Bone marrow (tissue), 2 donors: ENCODE results near the gene HSBP1.
A peak's percentile ranks its signal among the peaks of the same experiment; 100 is the strongest.

Experiments used
- DNase-seq, 2 donors: peaks; one replicate each; lab custom pipeline; 2025; lab: John Stamatoyannopoulos, UW

The HSBP1 gene

DNA sequence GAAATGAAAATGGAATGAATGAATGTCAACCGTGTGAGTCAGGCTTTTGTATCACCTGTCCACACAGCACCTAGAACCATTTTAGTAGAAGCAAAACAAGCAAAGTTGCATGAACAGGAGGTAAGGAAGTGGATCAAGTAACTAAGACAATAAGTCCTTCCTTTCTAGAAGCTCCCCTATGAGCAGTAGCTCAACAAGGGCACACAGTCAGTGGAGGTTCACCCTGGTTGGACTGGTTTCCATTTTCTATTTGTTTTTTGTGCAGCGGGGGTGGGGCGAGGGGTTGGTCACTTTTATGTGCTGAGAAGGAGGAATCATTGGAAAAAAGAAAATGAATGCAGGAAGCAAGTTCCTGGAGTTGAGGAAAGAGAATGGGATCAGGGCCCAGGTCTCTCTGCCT lies 4.0 kb upstream of the HSBP1 start:
- DNase-seq, result no peak

DNA sequence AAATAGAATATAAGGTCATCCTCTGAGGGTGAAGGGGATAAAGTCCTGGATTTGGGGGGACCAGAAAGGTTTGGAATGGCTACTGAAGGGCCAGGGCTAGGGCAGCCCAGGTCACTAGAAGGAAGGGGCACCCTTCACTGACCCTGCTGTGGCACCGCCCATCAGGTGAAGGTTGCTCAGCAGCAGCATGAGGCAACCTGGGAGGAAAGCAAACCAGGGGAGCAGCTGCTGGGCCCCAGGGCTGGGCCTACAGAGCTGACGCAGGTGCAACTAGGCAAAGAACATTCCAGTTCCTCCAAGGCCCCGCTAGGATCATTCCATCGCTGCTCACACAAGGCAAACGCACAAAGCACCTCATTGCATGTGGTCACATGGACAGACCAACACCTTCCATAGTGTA lies 3.4 kb upstream of the HSBP1 start:
- no peak for DNase-seq

DNA sequence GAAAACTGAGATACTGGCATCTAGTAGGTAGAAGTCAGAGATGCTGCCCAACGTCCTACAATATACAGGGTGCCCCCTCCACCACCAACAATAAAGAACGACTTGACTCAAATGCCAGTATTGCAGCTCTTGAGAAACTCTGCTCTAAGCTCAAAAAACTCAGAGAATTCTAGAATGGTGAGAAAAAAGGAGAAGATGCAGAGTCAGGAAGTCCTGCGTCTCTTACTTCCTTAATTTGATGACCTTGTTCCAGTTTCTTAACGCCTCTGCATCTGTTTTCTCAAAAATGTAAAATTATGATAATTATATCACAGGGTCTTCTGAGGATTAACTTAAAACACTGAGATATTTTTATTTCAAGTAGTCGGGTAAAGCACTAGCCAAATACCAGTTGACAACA lies 1.7 kb upstream of the HSBP1 start:
- peak in 1 of 2 donors; percentile 70 for DNase-seq

DNA sequence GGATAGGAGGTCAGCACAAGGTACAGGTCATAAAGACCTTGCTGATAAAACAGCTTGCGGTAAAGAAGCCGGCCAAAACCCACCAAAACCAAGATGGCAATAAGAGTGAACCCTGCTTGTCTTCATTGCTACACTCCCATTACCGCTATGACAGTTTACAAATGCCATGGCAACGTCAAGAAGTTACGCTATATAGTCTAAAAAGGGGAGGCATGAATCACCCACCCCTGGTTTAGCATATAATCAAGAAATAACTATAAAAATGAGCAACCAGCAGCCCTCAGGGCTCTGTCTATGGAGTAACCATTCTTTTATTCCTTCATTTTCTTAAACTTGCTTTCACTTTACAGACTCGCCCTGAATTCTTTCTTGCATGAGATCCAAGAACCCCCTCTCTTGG lies 1.0 kb upstream of the HSBP1 start:
- DNase-seq, result no peak

DNA sequence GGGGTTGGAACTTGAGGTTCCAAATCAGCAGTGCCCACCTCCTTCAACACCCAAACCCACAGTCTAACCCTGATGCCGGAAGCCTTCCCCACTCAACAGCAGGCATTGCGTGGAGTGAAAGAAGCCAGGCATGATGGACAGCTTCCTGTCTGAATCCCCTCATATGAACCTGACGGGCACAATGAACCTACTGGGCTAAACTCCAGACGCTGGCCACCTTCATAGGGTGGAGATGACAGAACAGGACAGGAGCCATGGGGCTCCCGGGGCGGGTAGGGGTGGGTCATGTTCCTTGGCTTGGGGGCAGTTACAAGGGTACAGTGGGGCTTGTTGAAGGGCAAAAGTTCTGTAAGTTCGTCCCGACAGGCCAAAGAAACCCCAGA lies 460 bp upstream of the HSBP1 start:
- DNase-seq, result no peak

DNA sequence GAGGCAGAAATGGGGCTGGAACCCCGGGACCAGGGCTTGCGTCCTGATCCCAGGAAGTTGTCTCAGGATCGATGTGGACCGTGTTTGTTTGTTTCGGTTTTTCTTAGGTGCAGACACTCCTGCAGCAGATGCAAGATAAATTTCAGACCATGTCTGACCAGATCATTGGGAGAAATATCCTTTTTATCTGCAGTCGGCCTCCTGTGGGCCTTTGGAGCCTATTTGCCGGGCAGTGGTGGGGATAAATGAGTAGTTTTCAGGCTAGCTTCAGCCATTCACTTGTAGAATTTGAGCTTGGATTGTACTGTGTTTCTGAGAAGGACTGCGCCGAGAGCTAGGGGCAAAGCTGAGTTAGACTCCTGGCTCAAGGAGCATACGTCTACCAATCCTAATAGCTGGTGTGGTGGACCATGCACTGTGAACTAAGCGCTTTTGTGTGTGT lies 816 bp downstream of the HSBP1 start:
- DNase-seq, result no peak

DNA sequence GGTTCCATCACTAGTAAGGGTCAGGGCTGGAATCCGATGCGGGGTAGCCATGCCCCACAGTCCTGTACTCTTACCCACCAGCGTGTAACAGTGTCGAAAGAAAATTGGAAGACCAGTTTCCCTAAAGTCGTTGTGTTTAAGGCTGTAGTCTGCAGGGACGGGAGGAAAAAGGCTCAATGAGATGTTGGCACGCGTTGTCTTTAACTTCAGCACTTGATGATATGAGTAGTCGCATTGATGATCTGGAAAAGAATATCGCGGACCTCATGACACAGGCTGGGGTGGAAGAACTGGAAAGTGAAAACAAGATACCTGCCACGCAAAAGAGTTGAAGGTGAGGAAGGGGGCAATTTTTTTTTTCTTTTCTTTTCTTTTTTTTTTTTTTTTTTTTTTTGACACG lies 1.3 kb downstream of the HSBP1 start:
- no peak for DNase-seq

DNA sequence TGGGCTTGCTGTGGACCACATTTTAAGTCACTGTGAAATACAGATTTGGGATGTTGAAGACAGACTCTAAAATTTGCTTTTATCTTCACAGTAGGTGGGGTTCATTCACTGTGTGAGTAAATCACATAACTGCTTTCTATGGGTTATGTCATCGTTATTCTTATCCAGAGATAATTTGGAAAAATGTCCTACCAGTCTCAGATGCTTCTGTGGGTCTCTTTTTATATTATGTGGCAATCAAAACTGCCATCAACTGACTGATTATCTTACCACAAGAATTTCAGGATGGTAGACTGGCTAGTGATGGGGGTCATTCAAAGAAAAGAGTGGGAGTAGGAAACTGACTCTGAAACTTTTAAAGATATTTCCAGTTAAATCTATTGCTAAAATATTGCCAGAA lies 3.1 kb downstream of the HSBP1 start:
- DNase-seq, result no peak

DNA sequence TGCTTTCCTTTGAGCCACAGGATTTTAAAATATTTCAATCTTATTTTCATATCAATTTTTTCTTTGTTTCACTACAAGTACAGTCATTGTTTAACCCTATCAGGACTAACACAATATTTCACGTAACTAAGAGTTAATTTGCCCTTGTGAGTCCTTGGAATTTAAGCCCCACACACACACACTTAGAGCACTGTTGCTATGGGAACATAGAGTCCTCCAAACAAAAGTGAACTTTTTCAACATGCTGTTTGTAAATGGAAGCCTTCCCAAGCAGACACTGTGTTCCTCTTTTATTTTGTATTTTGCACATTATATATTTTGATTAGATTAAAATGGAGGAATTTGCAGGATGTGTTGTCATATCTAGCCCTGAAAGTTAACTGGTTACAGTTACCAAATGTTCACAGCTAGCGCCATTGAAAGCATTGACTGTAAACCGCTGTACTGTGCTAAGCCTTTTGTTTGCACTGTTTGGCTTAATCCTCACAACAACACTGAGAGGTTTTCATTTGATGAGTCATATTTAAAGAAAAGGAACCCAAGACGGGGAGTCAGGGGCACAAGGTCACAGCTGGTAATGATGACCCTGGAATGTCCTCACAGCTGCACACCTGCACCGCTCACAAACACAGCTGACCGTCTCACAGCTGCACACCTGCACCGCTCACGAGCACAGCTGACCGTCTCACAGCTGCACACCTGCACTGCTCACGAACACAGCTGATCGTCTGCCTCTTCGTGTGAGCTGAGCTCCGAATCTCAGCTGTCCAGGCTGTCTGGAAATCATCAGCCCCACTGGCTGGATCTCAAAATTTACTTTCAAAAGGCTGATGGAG lies 6.3 kb downstream of the HSBP1 start:
- peak in 1 of 2 donors; percentile 22 for DNase-seq

DNA sequence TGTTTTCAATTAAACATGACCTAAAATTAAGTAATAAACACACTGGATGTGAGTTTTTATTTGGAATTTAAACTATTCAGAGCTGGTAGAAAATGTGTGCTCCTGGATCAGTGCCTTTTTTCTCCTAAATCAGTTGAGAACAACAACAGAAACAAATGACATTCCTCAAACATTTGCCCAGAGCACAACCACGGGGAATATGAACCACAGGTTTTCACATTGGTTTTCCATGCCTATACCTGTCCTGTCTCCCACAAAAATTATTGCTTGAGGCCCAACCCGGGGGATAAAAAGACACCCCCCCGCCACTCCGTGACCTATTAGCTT lies 6.8 kb downstream of the HSBP1 start:
- DNase-seq, result no peak

DNA sequence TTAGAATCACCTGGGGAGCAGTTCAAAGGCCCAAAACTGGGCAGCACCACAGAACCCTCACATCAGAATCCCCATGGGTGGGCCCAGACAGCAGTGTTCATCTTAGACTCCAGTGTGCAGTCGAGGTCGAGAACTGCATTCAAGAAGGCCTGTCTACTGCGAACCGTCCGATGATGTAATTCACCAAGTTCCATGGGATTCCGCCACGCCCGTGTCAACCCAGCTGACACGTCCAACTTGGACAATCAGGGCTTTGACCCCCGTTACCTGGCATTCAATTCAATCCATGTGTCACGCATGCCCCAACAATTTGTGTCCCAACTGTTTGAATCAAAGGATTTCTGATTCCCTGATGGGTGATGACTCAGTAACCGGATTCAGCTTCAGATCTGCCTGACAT lies 9.2 kb downstream of the HSBP1 start:
- no peak for DNase-seq

DNA sequence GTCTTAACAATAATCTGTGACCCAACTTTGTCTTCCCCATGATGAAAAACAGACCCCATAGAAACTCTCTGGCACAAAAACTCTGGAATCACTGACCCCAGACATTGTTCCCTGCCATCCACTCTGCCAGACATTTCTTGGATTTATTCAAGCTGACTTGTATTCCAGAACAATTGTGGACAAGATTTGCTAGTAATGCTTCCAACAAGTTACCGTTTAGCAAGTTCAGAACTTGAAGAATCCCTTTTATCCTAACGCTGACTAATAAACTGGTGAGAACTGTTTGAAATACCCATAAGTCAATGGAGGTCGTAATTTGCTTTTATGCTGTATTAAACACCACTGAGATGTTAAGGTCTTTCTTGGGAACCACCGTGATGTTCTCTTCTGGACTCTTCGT lies 10.5 kb downstream of the HSBP1 start:
- no peak for DNase-seq

DNA sequence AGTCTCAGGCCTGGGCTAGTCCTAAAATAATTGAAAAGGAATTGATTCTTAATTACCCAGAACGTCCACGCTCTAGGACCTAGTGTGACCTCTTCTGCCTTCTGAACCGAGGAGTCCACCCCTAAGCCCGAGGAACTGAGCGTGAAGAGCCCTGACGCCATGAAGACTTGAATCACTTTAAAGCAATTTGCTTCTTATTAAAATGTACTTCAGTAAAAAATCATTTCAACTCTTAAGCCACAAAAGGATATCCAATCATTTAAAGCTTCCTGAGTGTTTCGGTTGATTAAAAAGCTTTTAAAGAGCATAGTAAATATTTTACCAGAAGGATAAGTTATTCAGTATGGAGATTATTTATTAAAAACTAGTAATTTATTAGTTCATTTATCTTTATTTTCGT lies 11.6 kb downstream of the HSBP1 start:
- no peak for DNase-seq

DNA sequence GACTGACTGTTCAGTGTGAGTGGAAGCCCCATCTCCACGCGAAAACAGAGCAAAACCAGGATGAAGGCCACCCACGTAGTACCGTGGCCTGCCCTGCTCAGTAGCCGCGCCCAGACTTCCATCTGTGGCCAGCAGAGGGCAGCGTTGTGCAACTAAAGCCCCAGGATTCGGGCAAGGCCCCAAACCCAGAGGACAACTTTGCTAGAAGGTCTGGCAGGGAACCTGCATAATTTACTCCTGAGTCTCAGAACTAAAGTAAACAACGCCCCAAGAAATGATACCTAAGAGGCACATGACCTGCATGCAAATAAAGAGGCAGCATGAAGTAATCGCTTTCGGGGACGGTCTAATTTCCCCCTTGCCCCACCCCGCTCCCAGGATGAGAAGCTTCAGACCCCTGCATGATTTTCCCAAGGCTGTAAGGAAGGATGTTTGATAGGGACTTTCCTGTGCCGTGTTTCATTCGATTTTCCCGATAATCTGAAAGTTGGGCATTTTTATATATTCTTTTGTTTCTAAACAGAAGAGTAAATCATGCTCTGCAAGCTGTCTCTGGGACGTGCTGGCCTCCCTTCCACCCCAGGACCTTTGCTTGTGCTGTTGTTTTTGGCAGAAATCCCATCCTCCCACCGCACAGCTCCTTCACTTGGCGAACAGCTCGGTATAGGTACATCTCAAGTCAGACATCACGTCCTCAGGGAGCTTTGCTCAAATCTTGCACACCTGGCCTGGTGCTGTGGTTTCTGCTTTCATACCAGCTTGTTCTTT lies 18.6 kb downstream of the HSBP1 start:
- DNase-seq, result peak; percentile 54 to 60

DNA sequence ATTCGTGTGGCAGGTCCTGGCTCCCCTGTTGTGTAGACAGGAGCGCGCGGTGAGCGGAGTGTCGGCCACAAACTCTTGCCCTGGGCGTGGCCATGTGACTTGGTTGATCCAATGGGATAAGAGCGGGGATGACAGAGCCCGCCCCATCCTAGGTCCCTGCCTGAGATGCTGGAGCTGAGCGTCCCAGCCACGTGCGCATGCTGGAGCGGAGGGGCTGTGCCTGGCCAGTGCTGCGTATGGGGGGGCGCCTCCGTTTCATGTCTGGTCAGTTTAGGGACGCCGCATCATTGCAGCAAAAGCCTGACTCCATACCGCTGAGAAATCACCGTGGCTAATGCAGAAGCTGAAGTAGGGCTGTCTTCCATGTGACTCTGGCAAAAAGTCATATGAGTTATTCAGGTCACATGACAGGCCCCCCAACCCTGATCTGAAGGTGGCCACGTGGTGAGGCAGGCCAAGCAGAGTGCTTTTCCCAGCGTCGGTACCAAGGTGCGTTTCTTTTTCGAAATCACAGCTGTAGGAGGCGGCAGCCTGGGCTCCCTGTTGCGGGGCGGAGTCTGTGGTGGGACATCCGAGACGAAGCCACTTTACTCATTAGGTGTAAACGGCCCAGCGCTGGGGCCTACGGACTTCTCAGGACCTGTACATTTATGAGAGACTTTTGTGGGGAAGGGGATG lies 22.5 kb downstream of the HSBP1 start:
- DNase-seq, result no peak

DNA sequence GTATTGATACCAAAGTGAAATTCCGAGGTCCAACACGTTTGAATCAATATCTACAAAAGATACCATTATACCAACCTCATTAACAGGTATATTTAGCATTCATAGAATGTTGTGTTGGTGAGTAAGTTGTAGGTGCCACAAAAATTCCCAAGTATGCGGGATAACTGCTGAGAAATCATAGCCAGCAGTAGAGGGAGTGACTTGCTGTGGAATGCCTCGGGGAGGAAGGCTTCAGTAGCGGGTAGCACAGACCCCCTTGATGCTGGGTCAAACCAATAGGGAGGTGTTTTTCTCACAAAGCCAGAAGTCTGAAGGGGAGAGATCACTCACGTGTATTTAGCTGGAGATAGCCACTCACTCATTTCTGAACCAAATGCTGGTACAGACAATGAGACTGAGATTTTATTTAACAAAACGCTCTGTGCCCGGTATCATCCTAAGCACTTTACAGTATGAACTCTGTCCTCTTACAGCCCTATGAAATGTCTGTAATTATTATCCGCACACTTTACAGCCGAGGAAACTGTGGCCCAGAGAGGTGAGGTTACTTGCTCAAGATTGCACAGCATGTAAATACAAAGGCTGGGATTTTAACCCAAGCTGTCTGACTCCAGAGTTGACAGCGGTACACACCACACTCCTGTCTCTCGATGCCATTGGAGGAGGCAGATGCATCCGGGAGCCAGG lies 23.1 kb downstream of the HSBP1 start:
- DNase-seq, result no peak

DNA sequence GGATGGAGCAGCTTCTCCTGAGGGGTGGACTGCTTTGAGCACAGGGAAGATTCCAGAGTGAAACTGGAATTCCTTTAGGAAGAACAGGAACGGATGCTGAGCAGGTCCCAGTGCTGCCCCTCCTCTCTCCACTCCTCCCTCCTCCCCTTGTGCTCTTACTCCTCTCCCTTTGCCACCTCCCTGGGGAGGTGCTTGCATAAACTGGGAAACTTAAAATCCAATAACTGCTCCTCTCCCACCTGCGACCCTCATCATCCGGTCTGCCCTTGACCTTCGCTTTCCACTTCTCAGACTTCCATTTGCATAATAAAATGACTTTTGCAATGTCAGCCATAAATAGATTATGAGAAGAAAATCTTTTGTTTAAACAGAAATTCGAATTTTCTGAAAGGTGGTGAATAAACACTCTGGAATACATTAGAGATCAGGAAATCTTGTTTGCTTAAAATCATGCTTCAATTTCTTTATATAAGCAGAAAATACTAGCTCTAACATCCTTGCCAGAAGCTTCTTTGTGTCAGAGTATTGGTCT lies 23.7 kb downstream of the HSBP1 start:
- DNase-seq, result no peak

DNA sequence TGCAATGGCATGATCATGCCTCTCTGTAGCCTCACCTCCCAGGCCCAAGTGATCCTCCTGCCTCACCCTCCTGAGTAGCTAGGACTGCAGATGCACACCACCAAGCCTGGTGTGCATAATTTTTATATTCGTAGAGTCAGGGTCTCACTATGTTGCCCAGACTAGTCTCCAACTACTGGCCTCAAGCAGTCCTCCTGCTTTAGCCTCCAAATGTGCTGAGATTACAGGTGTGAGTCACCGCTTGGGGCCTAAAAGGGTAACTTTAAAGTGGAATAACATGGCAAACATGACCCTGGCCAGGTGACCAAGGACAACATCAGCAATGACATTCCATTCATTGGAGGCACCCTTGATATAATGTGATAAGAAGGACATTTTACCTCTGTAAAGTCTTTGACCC lies 26.1 kb downstream of the HSBP1 start:
- no peak for DNase-seq

DNA sequence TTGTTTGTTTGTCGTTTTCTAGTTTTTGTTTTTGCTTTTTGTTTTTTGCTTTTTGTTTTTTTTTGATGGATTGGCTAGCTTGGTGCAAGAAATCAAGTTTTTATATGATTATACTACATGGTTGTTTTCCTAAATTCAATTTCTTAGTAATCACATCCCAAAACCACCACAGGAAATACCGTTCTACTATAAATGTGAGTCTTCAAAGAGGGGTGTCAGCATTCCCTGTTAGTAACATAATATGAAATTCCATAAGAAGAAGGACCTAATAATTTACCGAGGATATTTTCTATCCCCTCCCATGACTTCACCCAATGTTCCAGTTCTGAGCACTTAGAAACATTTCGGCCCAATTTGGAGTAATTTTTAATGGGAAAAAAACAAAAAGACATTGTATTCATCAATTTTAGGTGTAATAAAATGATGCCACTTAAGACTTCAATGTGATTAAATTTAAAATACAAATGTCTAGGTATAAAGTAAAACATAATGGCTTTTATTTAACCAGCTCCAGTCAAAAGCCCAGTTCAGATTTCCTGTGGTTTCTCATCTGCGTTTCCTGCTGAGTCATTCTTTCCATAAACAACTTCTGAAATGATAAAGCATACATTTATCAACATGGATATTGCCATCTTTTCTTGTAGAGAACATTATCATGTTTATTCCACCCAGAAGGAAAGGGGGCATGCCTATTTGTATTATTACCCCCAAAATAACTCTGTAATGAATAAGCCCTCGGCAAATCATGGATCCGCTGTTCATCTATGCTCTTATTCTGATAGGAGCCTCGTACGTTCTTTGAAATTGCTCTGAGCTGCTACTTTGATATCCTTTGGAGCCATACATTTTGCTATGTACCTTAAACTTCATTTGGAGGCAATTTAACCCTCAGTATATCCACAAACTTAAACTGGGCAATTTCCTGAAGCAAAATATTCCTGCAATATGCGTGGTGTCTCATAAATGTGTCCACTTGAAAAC lies 28.1 kb downstream of the HSBP1 start:
- DNase-seq, result peak in 1 of 2 donors; percentile 77

DNA sequence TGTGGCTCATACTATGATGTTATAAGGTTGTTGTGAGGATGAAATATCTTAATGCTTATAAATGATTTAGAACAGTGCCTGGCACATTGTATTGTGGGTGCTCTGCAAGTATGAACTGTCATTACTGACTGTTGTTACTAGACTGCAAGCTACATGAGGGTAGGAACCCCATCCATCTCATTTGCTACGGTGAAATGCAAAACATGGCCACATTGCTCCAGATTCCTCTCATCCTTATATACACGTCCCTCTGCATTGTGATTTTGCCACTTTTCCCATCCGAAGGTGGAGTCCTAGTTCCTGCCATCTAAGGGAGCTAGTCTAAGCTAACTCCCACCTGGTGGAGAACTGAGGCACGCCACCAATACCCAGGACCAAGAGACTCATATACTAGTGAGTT lies 29.8 kb downstream of the HSBP1 start:
- no peak for DNase-seq

DNA sequence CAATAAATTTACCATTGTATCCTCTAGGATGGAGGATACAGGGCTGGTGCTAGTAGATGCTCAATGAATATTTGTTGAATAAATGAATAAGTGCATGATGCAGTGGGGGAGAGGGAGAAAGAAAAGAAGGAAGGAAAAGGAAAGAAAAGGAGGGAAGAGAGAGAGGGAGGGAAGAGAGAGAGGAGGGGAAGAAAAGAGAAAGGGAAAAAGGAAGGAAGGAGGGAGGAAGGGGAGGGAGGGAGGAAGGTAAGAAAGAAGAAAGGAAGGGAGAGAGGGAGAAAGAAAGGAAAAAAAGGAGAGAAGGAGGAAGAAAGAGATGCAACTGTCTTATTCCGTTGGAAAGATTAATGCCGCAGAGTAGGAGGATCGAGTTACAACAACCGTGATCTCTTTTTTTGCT lies 30.4 kb downstream of the HSBP1 start:
- DNase-seq, result no peak
